ENCODE data around the gene FNDC1.

- TF ChIP-seq CTCF (IDR thresholded peaks at IDR 0.05) (no peak), POLR2A (IDR thresholded peaks at IDR 0.05) (no peak)
These were observed 43.2 kb upstream of the FNDC1 start for GRCh38 chr6:159125951-159126352.

Measured in thyroid gland (tissue), 4 donors.